Measurements from ENCODE around the gene STPG3. TPM values are rescaled to one million over a fixed set of nuclear protein-coding genes. Genes with fewer than 3 reads are reported as not detected.

The STPG3 gene
- total and polyA plus RNA-seq, 2 of the 13 experiments (the other 11 are each of a cell fraction or from before 2014, with no cell fraction given) = not detected

GRCh38 chr9:137235424-137236237 is 15.5 kb upstream of the STPG3 start (continued):
- TF ChIP-seq ZXDC (CRISPR knock-in tag; IDR thresholded peaks at IDR 0.05) = no peak
- TF ChIP-seq ISL2 (CRISPR knock-in tag; IDR thresholded peaks at IDR 0.05) = no peak
- 0 out of 2 replicates have a peak, but pooled peaks have one; percentile 42 for TF ChIP-seq MLXIP (CRISPR knock-in tag; IDR thresholded peaks at IDR 0.05; ENCODE audit: borderline replicate concordance)
- TF ChIP-seq ZFP91 (CRISPR knock-in tag; IDR thresholded peaks at IDR 0.05; ENCODE audit: borderline replicate concordance) = no peak; the same call in 1 of the 2 replicates
- no peak for TF ChIP-seq SP1 (IDR thresholded peaks at IDR 0.05)
- no peak for TF ChIP-seq SP1 (CRISPR knock-in tag; IDR thresholded peaks at IDR 0.05)
- TF ChIP-seq IRX3 (CRISPR knock-in tag; IDR thresholded peaks at IDR 0.05; ENCODE audit: borderline replicate concordance, low read depth) = 0 out of 2 replicates have a peak, but pooled peaks have one; percentile 41
- peak; percentile 61; the same call in 1 of the 2 replicates for TF ChIP-seq HES4 (CRISPR knock-in tag; IDR thresholded peaks at IDR 0.05; ENCODE audit: borderline replicate concordance)
- TF ChIP-seq HMGXB4 (CRISPR knock-in tag; IDR thresholded peaks at IDR 0.05; ENCODE audit: borderline replicate concordance in 1 of 2, low read depth in 1 of 2) = peak; percentile 31 to 76; a peak in 3 of 4 replicates
- TF ChIP-seq LRRFIP1 (CRISPR knock-in tag; conservative IDR thresholded peaks at IDR 0.05) = no peak
- TF ChIP-seq MLX (CRISPR knock-in tag; IDR thresholded peaks at IDR 0.05) = peak; percentile 78; the same call in 1 of the 2 replicates
- no peak for TF ChIP-seq RELA (CRISPR knock-in tag; IDR thresholded peaks at IDR 0.05)

All from HepG2 (cell line).